HL-60 (cell line): ENCODE data around the gene DUSP12.
A peak's percentile ranks its signal among the peaks of the same experiment; 100 is the strongest.

Experiments used
- DNase-seq, 2 experiments: peaks; one replicate each; pipeline ENCODE4 v3.0.0-alpha.2; 2010 to 2020; ENCODE audit warnings: low read depth in 1 of 2, low spot score in 1 of 2
- H3K27ac ChIP-seq: fragments of 250-450 bp; sonication (Bioruptor Pico); replicated peaks from 2 replicates; pipeline ENCODE4 v1.5.1; 2020; ENCODE audit warnings: mild to moderate bottlenecking, moderate library complexity
- H3K27me3 ChIP-seq: fragments of 250-450 bp; sonication (Bioruptor Pico); 2 replicates; pipeline ENCODE4 v1.5.1; 2021; ENCODE audit warnings: mild to moderate bottlenecking, moderate library complexity; ENCODE audit not compliant: insufficient read depth, poor library complexity, severe bottlenecking
- H3K4me3 ChIP-seq: replicated peaks from 2 replicates; pipeline ENCODE4 v1.5.1; 2011; ENCODE audit warnings: mild to moderate bottlenecking, control low read depth, low read length; ENCODE audit not compliant: insufficient read depth
- GABPA ChIP-seq: IDR thresholded peaks from 2 replicates; pipeline ENCODE4 v1.6.1; 2012; ENCODE audit warnings: low read depth
- POLR2AphosphoS5 ChIP-seq: IDR thresholded peaks from 2 replicates; pipeline ENCODE4 v1.6.1; 2012; ENCODE audit warnings: low read depth
- SPI1 ChIP-seq: IDR thresholded peaks from 2 replicates; pipeline ENCODE4 v1.6.1; 2012; ENCODE audit warnings: low read depth, mild to moderate bottlenecking, borderline replicate concordance
- TF ChIP-seq, protein P1 (sequence below): IDR thresholded peaks from one replicate; pipeline ENCODE4 v1.5.1; 2011; ENCODE audit warnings: low read length, control low read depth, inconsistent platforms; ENCODE audit not compliant: insufficient read depth
- TF ChIP-seq, protein P2 (sequence below): IDR thresholded peaks from 2 replicates; pipeline ENCODE4 v1.6.1; 2012; ENCODE audit warnings: low read depth; ENCODE audit not compliant: insufficient replicate concordance

Gene DUSP12

DNA sequence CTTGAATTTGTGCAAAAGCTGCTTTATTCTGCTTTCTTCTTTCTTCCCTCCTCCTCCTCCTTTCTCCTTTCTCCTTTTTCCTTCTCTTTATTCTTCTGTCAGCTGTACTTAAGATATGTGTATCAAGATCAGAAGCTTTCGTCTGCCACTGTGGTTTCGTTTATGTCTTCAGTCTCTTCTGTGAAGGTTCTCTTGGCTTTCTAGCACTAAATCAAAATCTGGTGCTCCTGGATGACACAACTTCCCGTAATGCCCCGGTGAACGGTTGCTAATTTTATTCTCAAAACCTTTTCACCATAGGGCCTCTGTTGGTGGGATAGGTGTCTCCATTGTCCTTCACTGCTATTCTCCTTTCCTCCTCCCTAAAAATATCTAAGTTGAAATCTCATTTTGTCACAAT lies 21.6 kb downstream of the DUSP12 start:
- Histone ChIP-seq H3K27me3 (no peaks in the 10 kb centered on the region), H3K4me3 (no peak overlapping the region), H3K27ac (no peak overlapping the region)
- no peak for DNase-seq
- no peak for TF ChIP-seq SPI1
- TF ChIP-seq, protein P1, sequence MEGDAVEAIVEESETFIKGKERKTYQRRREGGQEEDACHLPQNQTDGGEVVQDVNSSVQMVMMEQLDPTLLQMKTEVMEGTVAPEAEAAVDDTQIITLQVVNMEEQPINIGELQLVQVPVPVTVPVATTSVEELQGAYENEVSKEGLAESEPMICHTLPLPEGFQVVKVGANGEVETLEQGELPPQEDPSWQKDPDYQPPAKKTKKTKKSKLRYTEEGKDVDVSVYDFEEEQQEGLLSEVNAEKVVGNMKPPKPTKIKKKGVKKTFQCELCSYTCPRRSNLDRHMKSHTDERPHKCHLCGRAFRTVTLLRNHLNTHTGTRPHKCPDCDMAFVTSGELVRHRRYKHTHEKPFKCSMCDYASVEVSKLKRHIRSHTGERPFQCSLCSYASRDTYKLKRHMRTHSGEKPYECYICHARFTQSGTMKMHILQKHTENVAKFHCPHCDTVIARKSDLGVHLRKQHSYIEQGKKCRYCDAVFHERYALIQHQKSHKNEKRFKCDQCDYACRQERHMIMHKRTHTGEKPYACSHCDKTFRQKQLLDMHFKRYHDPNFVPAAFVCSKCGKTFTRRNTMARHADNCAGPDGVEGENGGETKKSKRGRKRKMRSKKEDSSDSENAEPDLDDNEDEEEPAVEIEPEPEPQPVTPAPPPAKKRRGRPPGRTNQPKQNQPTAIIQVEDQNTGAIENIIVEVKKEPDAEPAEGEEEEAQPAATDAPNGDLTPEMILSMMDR, result no peak
- no peak for TF ChIP-seq GABPA
- TF ChIP-seq, protein P2, sequence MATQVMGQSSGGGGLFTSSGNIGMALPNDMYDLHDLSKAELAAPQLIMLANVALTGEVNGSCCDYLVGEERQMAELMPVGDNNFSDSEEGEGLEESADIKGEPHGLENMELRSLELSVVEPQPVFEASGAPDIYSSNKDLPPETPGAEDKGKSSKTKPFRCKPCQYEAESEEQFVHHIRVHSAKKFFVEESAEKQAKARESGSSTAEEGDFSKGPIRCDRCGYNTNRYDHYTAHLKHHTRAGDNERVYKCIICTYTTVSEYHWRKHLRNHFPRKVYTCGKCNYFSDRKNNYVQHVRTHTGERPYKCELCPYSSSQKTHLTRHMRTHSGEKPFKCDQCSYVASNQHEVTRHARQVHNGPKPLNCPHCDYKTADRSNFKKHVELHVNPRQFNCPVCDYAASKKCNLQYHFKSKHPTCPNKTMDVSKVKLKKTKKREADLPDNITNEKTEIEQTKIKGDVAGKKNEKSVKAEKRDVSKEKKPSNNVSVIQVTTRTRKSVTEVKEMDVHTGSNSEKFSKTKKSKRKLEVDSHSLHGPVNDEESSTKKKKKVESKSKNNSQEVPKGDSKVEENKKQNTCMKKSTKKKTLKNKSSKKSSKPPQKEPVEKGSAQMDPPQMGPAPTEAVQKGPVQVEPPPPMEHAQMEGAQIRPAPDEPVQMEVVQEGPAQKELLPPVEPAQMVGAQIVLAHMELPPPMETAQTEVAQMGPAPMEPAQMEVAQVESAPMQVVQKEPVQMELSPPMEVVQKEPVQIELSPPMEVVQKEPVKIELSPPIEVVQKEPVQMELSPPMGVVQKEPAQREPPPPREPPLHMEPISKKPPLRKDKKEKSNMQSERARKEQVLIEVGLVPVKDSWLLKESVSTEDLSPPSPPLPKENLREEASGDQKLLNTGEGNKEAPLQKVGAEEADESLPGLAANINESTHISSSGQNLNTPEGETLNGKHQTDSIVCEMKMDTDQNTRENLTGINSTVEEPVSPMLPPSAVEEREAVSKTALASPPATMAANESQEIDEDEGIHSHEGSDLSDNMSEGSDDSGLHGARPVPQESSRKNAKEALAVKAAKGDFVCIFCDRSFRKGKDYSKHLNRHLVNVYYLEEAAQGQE, result no peak
- TF ChIP-seq POLR2AphosphoS5, result no peak

DNA sequence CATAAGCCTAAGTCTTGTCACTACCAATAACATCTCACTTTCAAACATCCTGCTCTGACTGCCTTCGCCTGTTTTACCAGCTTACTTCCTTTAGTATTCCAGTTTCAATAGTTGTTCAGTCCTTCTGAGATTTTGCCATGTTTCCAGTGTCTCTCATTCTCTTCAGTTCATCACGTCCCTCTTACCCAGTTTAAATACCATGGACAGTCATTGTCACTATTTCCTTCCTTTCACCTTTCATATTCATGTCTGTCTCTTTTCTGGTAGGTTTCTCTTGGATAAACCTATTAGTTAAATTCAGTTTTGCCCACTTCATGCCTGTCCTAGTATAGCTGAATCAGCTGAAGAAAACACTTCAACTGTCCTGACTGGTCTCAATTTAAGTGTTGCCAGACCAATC lies 22.4 kb downstream of the DUSP12 start:
- Histone ChIP-seq H3K27ac (no peak overlapping the region), H3K4me3 (no peak overlapping the region), H3K27me3 (no peaks in the 10 kb centered on the region)
- no peak for DNase-seq
- TF ChIP-seq POLR2AphosphoS5, result no peak
- TF ChIP-seq, protein P2, result peak; percentile 60
- no peak for TF ChIP-seq SPI1
- no peak for TF ChIP-seq GABPA
- TF ChIP-seq, protein P1, result no peak

DNA sequence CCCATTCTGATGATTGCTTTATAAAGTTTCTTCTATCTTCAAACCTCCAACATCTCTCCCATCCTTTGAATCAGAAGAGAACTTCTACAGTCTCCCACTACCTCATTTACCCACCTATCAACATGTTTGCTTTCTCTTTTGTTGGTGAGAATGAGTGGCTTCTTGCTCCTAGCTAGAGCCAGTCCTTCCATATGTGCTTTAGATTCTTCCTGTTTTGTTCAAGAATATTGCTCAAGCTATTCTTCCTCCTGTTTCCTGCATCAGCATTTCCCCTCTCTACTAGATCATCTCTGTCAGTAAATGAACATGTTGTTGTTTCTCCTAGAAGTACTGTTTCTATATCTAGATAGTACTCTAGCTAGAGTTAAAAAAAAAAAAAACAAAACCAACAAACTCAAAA lies 22.8 kb downstream of the DUSP12 start:
- TF ChIP-seq SPI1 (peak; percentile 68; the same call in 1 of the 2 replicates), POLR2AphosphoS5 (no peak), GABPA (no peak)
- TF ChIP-seq, protein P2, result no peak
- TF ChIP-seq, protein P1, result no peak
- Histone ChIP-seq H3K27ac (no peak overlapping the region), H3K4me3 (no peak overlapping the region), H3K27me3 (no peaks in the 10 kb centered on the region)
- DNase-seq, result peak in 1 of 2 experiments; percentile 42
